WI38 (cell line): ENCODE data around the gene KCNIP1.
"Not testable (repeated sequence)": the region's sequence is repeated elsewhere in the genome, so short reads cannot be mapped to it uniquely, and the experiment has no call there.

ENCODE experiments used
- H3K4me3 ChIP-seq: 2 replicates; pipeline ENCODE4 v1.5.1; 2011; ENCODE audit warnings: low read depth, mild to moderate bottlenecking, control low read depth, low read length
- TF ChIP-seq, protein P1 (sequence below): IDR thresholded peaks from 2 replicates; pipeline ENCODE4 v1.5.1; 2012; ENCODE audit warnings: low read depth, mild to moderate bottlenecking, control low read depth, low read length

Gene KCNIP1

DNA sequence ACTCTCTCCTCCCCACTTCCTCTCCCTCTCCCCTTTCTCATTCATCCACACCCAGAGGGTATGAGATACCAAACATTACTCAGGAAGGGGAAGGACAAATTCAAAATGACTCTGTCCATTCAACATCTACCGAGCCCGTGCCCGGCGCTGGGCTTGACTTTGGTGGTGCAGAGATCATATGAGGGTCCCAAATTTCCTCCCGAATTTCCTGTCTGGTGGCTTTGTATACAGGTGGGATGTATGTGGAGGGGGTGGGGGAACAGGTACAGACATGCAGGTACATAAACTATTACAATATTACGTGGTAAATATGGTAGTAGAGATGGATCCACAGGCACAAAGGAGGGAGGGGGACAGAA, 257.9 kb downstream of the KCNIP1 start:
- H3K4me3 ChIP-seq, result no peak overlapping the region
- TF ChIP-seq, protein P1, sequence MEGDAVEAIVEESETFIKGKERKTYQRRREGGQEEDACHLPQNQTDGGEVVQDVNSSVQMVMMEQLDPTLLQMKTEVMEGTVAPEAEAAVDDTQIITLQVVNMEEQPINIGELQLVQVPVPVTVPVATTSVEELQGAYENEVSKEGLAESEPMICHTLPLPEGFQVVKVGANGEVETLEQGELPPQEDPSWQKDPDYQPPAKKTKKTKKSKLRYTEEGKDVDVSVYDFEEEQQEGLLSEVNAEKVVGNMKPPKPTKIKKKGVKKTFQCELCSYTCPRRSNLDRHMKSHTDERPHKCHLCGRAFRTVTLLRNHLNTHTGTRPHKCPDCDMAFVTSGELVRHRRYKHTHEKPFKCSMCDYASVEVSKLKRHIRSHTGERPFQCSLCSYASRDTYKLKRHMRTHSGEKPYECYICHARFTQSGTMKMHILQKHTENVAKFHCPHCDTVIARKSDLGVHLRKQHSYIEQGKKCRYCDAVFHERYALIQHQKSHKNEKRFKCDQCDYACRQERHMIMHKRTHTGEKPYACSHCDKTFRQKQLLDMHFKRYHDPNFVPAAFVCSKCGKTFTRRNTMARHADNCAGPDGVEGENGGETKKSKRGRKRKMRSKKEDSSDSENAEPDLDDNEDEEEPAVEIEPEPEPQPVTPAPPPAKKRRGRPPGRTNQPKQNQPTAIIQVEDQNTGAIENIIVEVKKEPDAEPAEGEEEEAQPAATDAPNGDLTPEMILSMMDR, result no peak

DNA sequence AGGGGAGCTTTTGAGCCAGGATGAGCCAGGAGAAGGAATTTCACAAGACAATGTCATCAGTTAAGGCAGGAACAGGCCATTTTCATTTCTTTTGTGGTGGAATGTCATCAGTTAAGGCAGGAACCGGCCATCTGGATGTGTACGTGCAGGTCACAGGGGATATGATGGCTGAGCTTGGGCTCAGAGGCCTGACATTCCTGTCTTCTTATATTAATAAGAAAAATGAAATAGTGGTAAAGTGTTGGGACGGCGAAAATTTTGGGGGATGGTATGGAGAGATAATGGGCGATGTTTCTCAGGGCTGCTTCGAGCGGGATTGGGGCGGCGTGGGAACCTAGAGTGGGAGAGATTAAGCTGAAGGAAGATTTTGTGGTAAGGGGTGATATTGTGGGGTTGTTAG, 258.5 kb downstream of the KCNIP1 start:
- not testable (repeated sequence) for H3K4me3 ChIP-seq

DNA sequence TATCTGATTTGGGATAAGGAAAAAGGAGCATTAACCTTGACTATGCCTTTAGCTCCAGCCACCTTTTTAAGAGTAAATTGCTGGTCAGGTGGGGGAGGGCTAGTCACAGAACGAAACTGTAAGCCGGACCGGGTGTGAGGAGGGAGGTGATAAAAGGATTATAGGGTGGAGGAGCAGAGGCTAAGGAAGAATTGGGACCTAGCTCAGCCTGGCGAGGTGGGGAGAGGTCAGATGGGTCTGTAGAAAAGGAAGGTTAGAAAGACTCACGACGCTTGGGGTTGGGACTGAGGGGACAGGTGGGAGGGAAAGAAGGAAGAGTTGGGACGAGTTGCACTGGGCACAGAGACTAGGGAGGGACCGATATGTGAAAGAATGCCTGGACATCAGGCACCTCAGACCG, 262.0 kb downstream of the KCNIP1 start:
- H3K4me3 ChIP-seq, result not testable (repeated sequence)

DNA sequence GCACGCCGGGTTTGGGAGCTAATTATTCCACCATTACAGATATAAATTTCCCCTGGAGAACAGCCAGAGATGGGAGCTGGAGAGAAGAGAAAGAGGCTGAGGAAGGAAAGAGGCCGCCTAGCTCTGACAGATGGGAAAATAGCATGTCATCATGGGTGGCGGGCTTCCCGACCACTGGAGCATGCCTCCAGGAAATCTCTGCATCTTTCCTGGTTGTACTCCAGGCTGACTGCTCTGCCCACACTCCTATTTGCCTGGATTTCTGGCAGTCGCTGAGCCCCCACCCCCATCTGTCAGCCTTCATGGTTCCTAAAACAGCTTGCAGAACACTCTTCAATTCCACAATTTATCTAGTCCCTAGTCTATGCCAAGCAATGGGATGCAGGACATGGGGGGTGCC, 265.4 kb downstream of the KCNIP1 start:
- H3K4me3 ChIP-seq, result no peak overlapping the region
- TF ChIP-seq, protein P1, result no peak

DNA sequence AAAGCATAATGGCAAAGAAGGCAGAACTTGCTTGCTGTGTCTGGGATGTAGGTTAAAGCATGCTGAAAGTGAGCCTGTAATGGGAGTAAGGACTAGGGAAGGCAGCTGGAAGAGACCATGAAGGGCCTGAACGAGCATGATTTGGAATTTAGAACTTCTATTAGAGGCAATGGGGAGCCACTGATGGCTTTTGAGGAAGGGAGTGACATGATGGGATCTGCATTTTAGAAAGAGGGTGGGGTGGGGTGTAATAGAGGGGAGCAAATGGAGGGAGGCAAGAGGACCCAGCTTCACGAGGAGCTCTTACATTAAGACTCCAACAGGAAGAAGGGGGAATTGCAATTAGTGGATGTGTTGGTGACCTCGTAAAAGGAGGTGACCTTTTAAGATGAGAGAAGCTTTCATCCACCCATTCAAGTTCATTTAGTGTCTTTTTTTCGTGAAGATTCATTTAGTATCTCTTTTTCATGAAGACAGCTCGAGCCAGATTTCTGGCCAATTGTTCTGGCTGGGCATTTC, 266.1 kb downstream of the KCNIP1 start:
- TF ChIP-seq, protein P1, result no peak
- H3K4me3 ChIP-seq, result no peak overlapping the region

DNA sequence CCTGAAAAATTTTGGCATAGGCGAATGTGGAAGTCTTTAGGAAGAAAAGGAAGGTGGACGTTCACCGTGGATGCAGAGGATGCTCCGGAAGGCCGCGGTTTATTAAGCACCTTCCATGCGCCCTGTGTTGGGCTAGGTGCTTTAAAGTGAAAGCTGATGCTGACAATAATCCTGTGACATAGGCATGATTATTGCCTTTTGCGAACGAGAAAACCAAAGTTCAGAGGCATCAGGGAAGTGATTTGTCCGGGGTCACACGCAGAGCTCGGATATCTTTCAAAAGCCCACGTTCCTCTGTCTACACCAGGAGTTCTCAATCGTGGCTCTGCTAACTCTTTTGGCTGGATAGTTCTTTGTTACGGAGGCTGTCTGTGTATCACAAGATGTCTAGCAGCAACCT, 267.7 kb downstream of the KCNIP1 start:
- no peak overlapping the region for H3K4me3 ChIP-seq
- TF ChIP-seq, protein P1, result no peak

DNA sequence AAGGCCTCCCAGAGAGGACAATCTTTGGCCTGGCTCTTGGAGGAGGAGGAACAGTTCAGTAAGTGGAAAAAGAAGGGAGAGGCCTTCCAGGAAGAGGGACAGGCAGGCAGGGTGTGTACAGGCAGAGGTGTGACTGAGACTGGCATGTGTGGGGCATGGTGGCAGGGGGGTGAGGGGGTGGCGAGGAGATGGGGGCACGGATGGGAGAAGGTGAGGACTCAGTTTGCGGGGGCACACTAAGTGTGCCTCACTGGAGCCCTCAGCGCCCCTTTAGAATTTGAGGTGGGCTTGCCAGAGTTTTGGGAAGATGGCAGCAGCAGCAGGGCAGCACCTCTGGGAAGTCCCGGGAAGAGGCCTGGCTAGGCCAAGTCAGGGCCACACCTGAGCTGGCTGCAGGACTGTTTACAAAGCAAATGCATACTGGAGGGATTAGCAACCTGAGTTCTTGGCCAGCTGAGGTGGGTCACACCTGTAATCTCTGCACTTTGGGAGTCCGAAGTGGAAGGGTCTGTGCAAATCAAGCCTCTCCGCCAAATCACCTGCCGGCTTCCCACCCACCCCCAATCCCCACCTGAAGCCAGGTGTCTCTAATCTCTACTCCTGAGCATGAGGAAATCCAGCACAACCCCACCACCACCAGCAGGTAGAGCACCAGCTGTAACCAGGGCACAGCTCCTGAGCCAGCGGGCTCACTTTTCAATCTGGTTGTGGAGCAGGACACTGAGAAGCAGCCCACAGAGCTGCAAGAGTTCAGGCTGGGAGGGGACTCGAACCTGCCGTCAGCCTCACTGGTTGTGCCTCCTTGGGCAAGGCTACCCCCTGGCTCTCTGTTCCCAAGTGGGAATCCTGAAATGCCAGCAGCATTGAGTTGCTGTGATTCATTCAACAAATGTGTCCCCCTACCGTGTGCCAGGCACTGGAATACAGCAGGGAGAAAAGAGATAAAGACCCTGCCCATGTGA, 269.5 kb downstream of the KCNIP1 start:
- TF ChIP-seq, protein P1, result no peak
- H3K4me3 ChIP-seq, result no peak overlapping the region

DNA sequence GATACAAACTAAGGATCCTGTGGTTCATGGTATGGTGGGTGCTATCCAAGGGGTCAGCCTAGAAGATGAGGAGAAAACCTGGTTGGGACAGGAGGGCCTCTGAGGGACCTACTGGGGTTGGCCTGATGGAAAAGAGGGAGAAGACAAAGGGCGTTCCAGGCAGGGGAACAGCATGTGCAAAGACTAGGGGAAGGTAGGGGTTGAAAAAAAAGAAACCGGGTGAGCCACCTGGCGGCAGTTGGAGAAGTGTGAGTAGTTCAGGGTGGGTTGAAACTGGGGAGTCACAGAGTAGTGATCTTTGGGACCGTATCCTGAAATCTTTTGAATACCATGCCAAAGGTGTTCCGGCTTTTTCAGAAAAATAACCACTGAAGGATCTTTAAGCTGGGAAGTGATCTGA, 271.0 kb downstream of the KCNIP1 start:
- no peak overlapping the region for H3K4me3 ChIP-seq
- TF ChIP-seq, protein P1, result no peak
